NCI-H1930 (cell line): ENCODE results near the gene POLN.

Source experiments
- DNase-seq, 2 experiments: peaks; one replicate each; lab custom pipeline; 2025; lab: John Stamatoyannopoulos, UW

Gene POLN

GRCh38 chr4:2262145-2262943 is 20.4 kb upstream of the POLN start:
- peak; percentile 97 to 98 for DNase-seq

DNA sequence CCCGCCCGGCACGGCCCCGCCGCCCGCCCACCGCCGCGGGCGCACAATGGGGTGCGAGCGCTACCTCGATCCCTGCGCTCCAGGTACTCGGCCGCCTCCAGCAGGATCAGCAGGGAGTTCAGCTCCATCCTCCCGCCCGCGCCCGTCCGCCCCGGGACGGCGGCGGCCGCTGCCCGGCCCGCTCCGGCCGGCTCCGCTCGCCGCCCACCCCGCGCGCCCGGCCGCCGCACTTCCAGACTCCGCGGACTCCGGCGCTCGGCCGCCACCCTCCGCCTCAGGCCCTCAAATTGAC is 19.9 kb upstream of the POLN start, which contains the start of gene MXD4:
MXD4 (minus strand) TSS at position 257 of the 292 bp plus-strand sequence; CDS start at position 128, 129 bp downstream.
- DNase-seq = no peak

DNA sequence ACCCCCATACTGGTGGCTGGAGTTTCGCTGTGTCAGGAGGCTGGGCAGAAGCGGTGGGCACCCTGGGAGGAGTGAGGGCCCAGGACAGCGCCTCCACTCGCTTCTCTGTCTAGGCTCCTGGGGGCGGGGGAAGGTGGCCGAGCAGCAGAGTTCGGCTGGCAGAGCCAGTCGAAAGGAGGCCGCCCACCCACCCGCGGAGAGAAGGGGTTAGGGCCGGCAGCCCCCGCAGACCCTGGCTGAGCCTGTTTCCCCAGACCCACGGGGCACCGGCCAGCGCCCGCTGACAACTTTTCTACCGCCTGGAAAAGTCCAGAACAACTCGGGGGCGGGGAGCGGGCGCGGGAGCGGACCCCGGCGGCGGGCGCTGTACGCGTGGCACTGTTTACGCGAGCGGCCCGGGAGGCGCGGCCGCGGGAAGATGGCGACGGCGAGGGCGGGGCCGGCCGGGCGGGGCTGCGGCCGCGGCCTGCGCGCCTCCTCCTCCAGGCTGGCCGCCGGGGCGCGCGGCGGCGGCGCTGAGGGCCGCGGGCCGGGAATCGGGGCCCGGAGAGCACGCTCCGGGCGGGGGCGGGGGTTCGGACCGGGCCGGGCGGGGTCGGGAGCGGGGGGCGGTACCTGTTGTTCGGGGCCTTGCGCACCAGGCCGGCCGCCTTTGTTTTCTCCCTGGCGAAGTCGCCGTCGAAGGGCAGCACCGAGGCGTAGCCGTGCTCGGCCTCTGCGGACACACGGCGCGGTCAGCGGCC is 19.4 kb upstream of the POLN start:
- peak; percentile 14 to 27 for DNase-seq

DNA sequence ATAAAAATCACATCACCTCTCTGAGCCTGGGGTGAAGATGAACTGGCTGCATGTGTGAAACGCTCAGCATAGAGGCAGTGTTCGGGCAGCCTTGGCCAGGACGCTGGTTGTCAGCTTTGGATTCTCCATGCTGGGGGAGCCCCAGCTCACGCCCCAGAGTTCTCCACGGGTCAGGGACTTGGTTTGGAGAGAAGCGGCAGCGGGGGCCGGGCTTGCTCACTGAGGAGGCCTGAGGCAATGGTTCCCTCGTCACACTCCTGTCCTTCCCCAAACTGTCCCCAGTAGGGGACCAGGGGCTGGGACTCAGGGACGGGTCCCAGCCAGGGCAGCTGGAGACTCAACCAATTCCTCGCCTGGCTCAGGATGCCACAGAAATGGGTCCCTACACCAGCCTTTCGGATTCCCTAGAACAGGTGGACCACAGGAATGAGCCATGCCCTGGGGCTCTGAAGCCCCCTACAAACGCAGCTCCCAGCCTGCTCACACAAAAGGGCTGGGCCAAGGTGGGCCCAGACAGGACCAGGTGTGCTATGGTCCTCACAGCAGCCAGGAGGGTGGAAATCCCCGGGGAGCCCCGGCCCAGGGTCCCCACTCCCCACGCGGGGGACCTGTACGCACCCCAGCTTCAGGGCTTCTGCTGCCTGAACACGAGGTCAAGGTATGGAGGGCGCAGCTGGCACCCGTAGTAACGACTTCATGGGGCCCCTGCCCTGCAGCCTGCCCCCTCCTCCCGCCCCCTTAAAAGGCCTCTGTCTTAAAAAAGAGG is 18.6 kb upstream of the POLN start:
- DNase-seq = no peak

DNA sequence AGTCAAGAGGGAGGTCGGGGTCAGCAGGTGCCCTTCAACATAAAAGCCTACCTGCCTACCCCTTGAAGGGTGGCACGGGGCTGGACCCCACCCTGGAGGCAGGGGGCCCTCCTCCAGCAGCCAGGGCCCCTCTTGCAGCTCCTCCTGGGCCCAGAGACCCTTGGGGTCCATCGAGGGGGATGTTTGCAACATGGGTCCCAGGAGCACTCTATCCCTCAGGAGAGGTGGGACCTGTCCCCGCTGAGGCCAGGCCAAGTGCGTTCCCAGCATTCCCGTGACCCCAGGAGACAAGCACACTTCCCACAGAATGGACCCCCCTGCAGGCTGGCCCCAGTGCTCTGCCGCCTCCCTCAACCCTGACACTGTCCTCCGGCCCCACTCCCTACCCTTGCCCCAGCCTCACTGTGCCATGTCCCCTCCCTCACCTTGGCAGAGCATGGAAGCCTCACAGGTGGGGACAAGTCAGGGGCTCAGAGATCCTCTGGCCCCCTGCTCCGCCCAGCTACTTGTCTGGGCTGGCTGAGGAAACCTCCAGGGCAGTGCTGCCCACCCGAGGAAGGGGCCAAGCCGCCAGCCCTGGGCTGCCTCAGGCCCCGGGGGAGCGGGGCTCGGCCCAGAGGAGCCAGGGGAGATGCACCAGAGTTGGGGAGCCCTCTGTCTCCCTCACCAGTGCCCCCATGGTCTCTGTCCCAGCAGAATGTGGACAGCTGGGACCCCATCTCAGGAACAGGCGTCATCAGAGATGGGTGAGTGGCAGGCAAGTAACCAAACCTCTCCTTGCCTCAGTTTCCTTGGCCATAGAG is 17.8 kb upstream of the POLN start:
- DNase-seq = no peak

- no peak for DNase-seq
Observed at GRCh38 chr4:2259036-2259540, 17.2 kb upstream of the POLN start.

DNA sequence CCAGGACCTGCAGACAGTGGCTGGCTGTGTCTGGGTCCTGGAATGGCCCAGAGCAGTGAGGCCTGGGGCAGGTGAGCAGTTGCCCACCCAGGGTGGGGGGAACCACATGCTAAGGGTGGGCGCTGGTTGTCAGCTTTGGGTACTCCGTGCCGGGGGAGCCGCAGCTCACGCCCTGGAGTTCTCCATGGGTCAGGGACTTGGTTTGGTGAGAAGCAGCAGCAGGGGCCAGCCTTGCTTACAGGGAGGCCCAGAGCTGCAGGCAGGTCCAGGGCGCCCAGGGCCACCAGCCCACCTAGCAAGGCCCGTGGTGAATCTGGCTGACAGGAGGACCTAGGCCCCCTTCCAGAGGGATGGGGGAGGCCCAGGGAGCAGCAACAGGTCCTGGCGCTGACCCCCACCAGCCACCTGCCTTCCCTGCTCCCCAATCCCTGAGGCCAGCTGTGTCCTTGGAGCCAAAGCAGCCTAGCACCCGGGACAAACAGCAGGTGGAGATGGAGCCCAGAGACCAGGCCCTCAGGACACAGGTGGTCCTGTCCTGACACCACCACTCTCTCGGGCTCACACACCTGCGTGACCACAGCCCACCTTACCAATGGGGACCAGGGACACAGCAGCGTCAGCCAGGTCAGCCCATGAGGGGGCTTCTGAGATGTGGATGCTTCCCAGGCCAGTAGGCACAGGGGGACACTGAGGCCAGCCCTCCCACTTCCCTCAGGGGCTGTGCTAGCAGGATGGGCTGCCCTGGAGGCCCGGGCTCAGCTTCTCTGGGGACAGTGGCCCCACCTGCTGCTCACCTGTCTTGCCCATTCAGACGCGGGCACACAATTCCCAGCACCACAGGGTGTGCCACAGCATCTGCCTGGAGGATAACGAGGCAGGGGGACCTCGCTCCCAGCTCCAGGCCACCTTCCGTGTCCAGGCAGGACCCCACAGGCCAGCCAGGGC is 16.4 kb upstream of the POLN start:
- no peak for DNase-seq

GRCh38 chr4:2257361-2258081 is 15.6 kb upstream of the POLN start:
- DNase-seq = no peak

- DNase-seq = no peak
Observed at GRCh38 chr4:2256781-2257191, 14.9 kb upstream of the POLN start.

- no peak for DNase-seq
Observed at GRCh38 chr4:2256156-2256731, 14.3 kb upstream of the POLN start.

GRCh38 chr4:2255501-2256155 is 13.7 kb upstream of the POLN start:
- DNase-seq = no peak

GRCh38 chr4:2254665-2255500 is 13.0 kb upstream of the POLN start:
- no peak for DNase-seq

GRCh38 chr4:2253160-2254084 is 11.5 kb upstream of the POLN start:
- no peak for DNase-seq

- DNase-seq = no peak
Observed at GRCh38 chr4:2252530-2253091, 10.7 kb upstream of the POLN start.

DNA sequence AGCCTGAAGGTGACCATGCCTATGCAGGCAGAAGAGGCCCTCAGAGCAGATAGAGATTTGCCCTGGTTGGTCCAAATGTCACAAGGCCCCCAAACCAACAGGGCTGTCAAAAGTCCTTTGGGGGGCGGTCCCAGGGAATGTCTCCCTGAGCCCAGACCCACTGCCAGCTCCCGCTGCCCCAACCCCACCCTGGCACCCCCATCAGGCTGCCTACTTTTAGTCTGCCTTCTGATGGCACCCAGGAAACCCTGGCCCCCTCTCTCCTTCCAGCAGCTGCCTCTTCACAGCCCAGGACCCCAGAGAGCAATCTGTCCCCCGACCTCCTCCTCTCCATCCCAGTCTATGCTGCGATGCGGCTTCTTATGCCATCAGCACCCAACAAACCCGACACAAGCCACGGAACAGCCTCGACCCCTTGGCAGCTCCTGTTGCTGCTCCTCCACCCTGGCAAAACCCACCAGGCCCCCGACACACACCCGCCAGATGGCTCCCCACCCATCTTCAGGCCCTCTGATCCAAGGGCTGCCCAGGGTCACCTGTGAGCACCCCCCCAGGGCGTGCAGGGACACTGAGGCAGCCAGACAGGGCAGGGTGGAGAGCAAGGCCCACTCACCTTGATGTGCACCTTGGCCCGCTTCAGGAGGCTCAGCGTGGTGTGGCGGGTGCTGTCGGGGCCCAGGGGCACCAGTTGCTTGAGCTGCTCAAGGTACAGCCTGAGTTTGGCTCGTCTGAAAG is 10.0 kb upstream of the POLN start:
- DNase-seq = no peak
